Measurements from ENCODE around the gene KLHL7.
"Not testable (repeated sequence)": the region's sequence is repeated elsewhere in the genome, so short reads cannot be mapped to it uniquely, and the experiment has no call there.

DNA sequence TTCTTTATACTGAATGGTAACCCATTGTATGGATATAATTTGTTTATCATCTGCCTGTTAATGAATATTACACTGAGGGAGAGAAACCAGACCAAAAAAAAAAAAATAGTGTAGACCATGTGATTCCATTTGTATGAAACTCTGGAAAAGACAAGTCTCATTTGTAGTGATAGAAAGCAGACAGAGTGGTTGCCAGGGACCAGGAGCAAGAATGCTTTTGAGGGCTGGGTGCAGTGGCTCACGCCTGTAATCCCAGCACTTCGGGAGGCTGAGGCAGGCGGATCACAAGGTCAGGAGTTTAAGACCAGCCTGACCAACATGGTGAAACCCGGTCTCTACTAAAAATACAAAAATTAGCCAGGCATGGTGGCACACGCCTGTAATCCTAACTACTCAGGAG lies 92.2 kb downstream of the KLHL7 start:
- not testable (repeated sequence) for TF ChIP-seq EGR1 (IDR thresholded peaks at IDR 0.05; ENCODE audit: low read depth in 2 of 2); TAF1 (conservative IDR thresholded peaks at IDR 0.05); RAD21 (IDR thresholded peaks at IDR 0.05); REST (IDR thresholded peaks at IDR 0.05); YY1 (IDR thresholded peaks at IDR 0.05); ATF3 (IDR thresholded peaks at IDR 0.05)
- TF ChIP-seq, protein P1, sequence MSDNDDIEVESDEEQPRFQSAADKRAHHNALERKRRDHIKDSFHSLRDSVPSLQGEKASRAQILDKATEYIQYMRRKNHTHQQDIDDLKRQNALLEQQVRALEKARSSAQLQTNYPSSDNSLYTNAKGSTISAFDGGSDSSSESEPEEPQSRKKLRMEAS (IDR thresholded peaks at IDR 0.05) = not testable (repeated sequence)
- TF ChIP-seq, protein P2, sequence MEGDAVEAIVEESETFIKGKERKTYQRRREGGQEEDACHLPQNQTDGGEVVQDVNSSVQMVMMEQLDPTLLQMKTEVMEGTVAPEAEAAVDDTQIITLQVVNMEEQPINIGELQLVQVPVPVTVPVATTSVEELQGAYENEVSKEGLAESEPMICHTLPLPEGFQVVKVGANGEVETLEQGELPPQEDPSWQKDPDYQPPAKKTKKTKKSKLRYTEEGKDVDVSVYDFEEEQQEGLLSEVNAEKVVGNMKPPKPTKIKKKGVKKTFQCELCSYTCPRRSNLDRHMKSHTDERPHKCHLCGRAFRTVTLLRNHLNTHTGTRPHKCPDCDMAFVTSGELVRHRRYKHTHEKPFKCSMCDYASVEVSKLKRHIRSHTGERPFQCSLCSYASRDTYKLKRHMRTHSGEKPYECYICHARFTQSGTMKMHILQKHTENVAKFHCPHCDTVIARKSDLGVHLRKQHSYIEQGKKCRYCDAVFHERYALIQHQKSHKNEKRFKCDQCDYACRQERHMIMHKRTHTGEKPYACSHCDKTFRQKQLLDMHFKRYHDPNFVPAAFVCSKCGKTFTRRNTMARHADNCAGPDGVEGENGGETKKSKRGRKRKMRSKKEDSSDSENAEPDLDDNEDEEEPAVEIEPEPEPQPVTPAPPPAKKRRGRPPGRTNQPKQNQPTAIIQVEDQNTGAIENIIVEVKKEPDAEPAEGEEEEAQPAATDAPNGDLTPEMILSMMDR (IDR thresholded peaks at IDR 0.05; ENCODE audit: low read depth, low read length, missing input control) = not testable (repeated sequence)
- TF ChIP-seq, protein P3, sequence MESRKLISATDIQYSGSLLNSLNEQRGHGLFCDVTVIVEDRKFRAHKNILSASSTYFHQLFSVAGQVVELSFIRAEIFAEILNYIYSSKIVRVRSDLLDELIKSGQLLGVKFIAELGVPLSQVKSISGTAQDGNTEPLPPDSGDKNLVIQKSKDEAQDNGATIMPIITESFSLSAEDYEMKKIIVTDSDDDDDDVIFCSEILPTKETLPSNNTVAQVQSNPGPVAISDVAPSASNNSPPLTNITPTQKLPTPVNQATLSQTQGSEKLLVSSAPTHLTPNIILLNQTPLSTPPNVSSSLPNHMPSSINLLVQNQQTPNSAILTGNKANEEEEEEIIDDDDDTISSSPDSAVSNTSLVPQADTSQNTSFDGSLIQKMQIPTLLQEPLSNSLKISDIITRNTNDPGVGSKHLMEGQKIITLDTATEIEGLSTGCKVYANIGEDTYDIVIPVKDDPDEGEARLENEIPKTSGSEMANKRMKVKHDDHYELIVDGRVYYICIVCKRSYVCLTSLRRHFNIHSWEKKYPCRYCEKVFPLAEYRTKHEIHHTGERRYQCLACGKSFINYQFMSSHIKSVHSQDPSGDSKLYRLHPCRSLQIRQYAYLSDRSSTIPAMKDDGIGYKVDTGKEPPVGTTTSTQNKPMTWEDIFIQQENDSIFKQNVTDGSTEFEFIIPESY (IDR thresholded peaks at IDR 0.05) = not testable (repeated sequence)
